H9 (cell line): ENCODE measurements around the gene TLK2. TPM values are rescaled to one million over a fixed set of nuclear protein-coding genes. Genes with fewer than 3 reads are reported as not detected.

Source experiments
- DNase-seq: peaks from one replicate; pipeline ENCODE4 v3.0.0-alpha.2; 2017
- H2AFZ ChIP-seq: one replicate; pipeline ENCODE4 v1.6.1; 2013; ENCODE audit warnings: mild to moderate bottlenecking, low read length, control low read depth, moderate library complexity
- H2AK5ac ChIP-seq: 2 replicates; pipeline ENCODE4 v1.6.1; 2013; ENCODE audit warnings: low read length, control low read depth, mixed read lengths; ENCODE audit not compliant: insufficient read length
- H2BK120ac ChIP-seq: one replicate; pipeline ENCODE4 v1.6.1; 2013; ENCODE audit warnings: low read depth, mild to moderate bottlenecking, low read length, control low read depth, inconsistent platforms; ENCODE audit not compliant: poor library complexity, severe bottlenecking
- H2BK12ac ChIP-seq: 2 replicates; pipeline ENCODE4 v1.6.1; 2013; ENCODE audit warnings: low read length, control low read depth, mixed read lengths, low read depth; ENCODE audit not compliant: insufficient read length
- H2BK15ac ChIP-seq: 2 replicates; pipeline ENCODE4 v1.6.1; 2013; ENCODE audit warnings: low read depth, low read length, control low read depth
- H2BK20ac ChIP-seq: one replicate; pipeline ENCODE4 v1.6.1; 2013; ENCODE audit warnings: low read depth, mild to moderate bottlenecking, low read length, control low read depth, inconsistent platforms; ENCODE audit not compliant: poor library complexity, severe bottlenecking
- H2BK5ac ChIP-seq: 2 replicates; pipeline ENCODE4 v1.6.1; 2013; ENCODE audit warnings: low read length, control low read depth, mixed read lengths; ENCODE audit not compliant: insufficient read length
- H3K14ac ChIP-seq: 2 replicates; pipeline ENCODE4 v1.6.1; 2013; ENCODE audit warnings: low read length, control low read depth; ENCODE audit not compliant: insufficient read depth
- H3K18ac ChIP-seq: 2 replicates; pipeline ENCODE4 v1.6.1; 2013; ENCODE audit warnings: low read depth, mild to moderate bottlenecking, mixed read lengths, low read length, control low read depth; ENCODE audit not compliant: insufficient read length
- H3K23ac ChIP-seq: 2 replicates; pipeline ENCODE4 v1.6.1; 2013; ENCODE audit warnings: low read length, control low read depth, mixed read lengths, low read depth; ENCODE audit not compliant: insufficient read length
- H3K23me2 ChIP-seq: 2 replicates; pipeline ENCODE4 v1.6.1; 2013; ENCODE audit warnings: low read depth, mild to moderate bottlenecking, mixed read lengths, low read length, control low read depth; ENCODE audit not compliant: insufficient read length, poor library complexity, severe bottlenecking
- H3K27ac ChIP-seq: 2 replicates; pipeline ENCODE4 v1.5.1; 2013; ENCODE audit warnings: low read length, control low read depth, mixed read lengths, low read depth; ENCODE audit not compliant: insufficient read length
- H3K27me3 ChIP-seq: 2 replicates; pipeline ENCODE4 v1.6.1; 2013; ENCODE audit warnings: low read length, control low read depth, inconsistent platforms; ENCODE audit not compliant: insufficient read depth
- H3K4ac ChIP-seq: 2 replicates; pipeline ENCODE4 v1.6.1; 2013; ENCODE audit warnings: low read depth, mild to moderate bottlenecking, control low read depth, inconsistent platforms, low read length, moderate library complexity
- H3K4me1 ChIP-seq: 2 replicates; pipeline ENCODE4 v1.6.1; 2013; ENCODE audit warnings: low read length, control low read depth, inconsistent platforms; ENCODE audit not compliant: insufficient read depth
- H3K4me2 ChIP-seq: 2 replicates; pipeline ENCODE4 v1.6.1; 2013; ENCODE audit warnings: low read length, control low read depth, mixed read lengths; ENCODE audit not compliant: insufficient read length, insufficient read depth
- H3K56ac ChIP-seq: 2 replicates; pipeline ENCODE4 v1.6.1; 2013; ENCODE audit warnings: low read depth, mild to moderate bottlenecking, mixed read lengths, low read length, control low read depth; ENCODE audit not compliant: insufficient read length
- H3K79me1 ChIP-seq: 2 replicates; pipeline ENCODE4 v1.6.1; 2013; ENCODE audit warnings: low read depth, mild to moderate bottlenecking, moderate library complexity, low read length, control low read depth, inconsistent platforms; ENCODE audit not compliant: insufficient read depth, poor library complexity, severe bottlenecking
- H3K79me2 ChIP-seq: 2 replicates; pipeline ENCODE4 v1.6.1; 2013; ENCODE audit warnings: low read length, control low read depth, inconsistent platforms; ENCODE audit not compliant: insufficient read depth
- H3K9ac ChIP-seq: 2 replicates; pipeline ENCODE4 v1.6.1; 2013; ENCODE audit warnings: low read length, control low read depth, mixed read lengths; ENCODE audit not compliant: insufficient read length; ENCODE audit errors: extremely low read depth
- H3K9me3 ChIP-seq: one replicate; pipeline ENCODE4 v1.6.1; 2013; ENCODE audit warnings: low read depth, low read length, inconsistent platforms; ENCODE audit not compliant: control insufficient read depth
- H3T11ph ChIP-seq: one replicate; pipeline ENCODE4 v1.6.1; 2013; ENCODE audit warnings: mild to moderate bottlenecking, low read length, control low read depth, inconsistent platforms
- H4K20me1 ChIP-seq: one replicate; pipeline ENCODE4 v1.6.1; 2013; ENCODE audit not compliant: control insufficient read depth, insufficient read length, insufficient read depth
- H4K5ac ChIP-seq: 2 replicates; pipeline ENCODE4 v1.6.1; 2013; ENCODE audit warnings: low read depth, mild to moderate bottlenecking, mixed read lengths, low read length, control low read depth; ENCODE audit not compliant: insufficient read length
- H4K8ac ChIP-seq: replicated peaks from 2 replicates; pipeline ENCODE4 v1.6.1; 2013; ENCODE audit warnings: low read length, control low read depth, mixed read lengths, low read depth; ENCODE audit not compliant: insufficient read length
- H4K91ac ChIP-seq: 2 replicates; pipeline ENCODE4 v1.6.1; 2013; ENCODE audit warnings: low read depth, mild to moderate bottlenecking, moderate library complexity, mixed read lengths, low read length, control low read depth; ENCODE audit not compliant: insufficient read length
- H3K27ac Mint-ChIP-seq, 3 experiments: 2 replicates in 2 of 3; 3 replicates in 1 of 3; pipeline ENCODE4 v1.8.0; 2020 to 2021; ENCODE audit warnings: mixed read lengths in 3 of 3, mild to moderate bottlenecking in 1 of 3, moderate library complexity in 1 of 3
- H3K27me3 Mint-ChIP-seq: 2 replicates; pipeline ENCODE4 v1.8.0; 2021; ENCODE audit warnings: low read depth, mild to moderate bottlenecking, moderate library complexity, mixed read lengths
- H3K36me3 Mint-ChIP-seq, 3 experiments: 2 replicates in 2 of 3; 3 replicates in 1 of 3; pipeline ENCODE4 v1.8.0; 2020 to 2021; ENCODE audit warnings: low read depth in 3 of 3, mixed read lengths in 3 of 3; ENCODE audit not compliant: insufficient read depth in 1 of 3
- H3K4me1 Mint-ChIP-seq, 2 experiments: 2 replicates each; pipeline ENCODE4 v1.8.0; 2020; ENCODE audit warnings: mixed read lengths in 2 of 2
- H3K4me3 Mint-ChIP-seq, 2 experiments: 2 replicates in 1 of 2; 3 replicates in 1 of 2; pipeline ENCODE4 v1.8.0; 2020 to 2021; ENCODE audit warnings: mild to moderate bottlenecking in 2 of 2, mixed read lengths in 2 of 2, moderate library complexity in 1 of 2
- H3K9me3 Mint-ChIP-seq, 2 experiments: 2 replicates in 1 of 2; 3 replicates in 1 of 2; pipeline ENCODE4 v1.8.0; 2020; ENCODE audit warnings: mild to moderate bottlenecking in 2 of 2, mixed read lengths in 2 of 2, moderate library complexity in 1 of 2
- WGBS: extraction: QIAGEN DNeasy Blood & Tissue Kit; methylation state at CpG from one replicate; pipeline ENCODE4 v1.1.7; 2013; ENCODE audit warnings: missing lambda C conversion rate, low lambda C conversion rate, mixed read lengths; ENCODE audit not compliant: insufficient read length; ENCODE audit errors: extremely low coverage; 5-methylcytosine and 5-hydroxymethylcytosine counted together
- total RNA-seq: library from RNA; stranded (reverse); gene quantifications from 2 replicates; pipeline ENCODE4 v1.2.1, GENCODE V29; 2021
- TF ChIP-seq, protein P1 (sequence below): fragments of 200-600 bp; sonication (generic); conservative IDR thresholded peaks from 3 replicates; pipeline ENCODE4 v1.8.0; 2021; ENCODE audit warnings: antibody characterized with exemption, mild to moderate bottlenecking

The TLK2 gene
- total RNA-seq, 1 experiment from 2014 or later: 63.7 TPM

DNA sequence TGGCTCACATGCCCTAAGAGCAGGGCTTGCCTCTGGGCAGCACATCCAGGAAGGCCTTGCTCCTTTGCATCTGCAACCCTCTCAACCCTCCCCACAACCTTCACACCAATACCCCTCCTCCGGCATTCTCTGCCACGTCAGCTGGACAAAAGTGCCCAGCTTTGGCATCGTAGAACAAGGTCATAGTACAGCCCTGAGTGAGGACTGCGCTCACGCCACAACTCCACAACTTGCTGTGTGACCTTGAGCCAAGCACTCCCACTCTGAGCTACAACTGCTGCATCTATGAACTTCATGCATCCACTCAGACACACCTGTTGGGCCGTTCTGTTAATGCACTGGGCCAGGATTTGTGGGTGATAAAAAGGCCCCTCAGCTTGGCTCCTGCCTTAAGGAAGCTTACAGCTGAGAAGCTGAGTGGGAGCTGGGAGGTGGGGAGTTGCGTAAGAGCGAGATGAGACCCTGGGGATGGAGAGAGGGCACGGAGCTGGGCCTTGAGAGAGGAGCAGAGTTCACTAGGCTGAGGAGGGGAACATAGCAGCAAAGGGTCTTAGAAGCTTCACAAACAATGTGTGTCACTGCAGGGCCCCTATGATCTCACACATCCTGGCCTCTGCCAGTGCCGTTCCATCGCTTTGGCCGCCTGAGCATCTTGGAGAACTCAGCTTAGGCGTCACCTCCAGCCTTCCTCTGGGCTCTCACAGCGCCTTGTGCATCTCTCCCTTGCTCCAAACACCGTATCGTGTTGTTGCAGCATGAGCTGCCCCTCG lies 140.2 kb downstream of the TLK2 start:
- no peak overlapping the region for H2BK15ac ChIP-seq
- H3K27me3 ChIP-seq: no peaks in the 10 kb centered on the region
- H2BK5ac ChIP-seq: no peak overlapping the region
- no peak overlapping the region for H3T11ph ChIP-seq
- Mint-ChIP-seq H3K9me3 (no peaks in the 10 kb centered on the region), H3K27me3 (no peaks in the 10 kb centered on the region), H3K4me1 (peaks cover 26% of the 10 kb centered on the region in 2 experiments), H3K27ac (peak overlapping the region; percentile 31 to 92 (median 83); a peak in 5 of 7 replicates), H3K4me3 (no peak overlapping the region; a peak in 1 of 5 replicates), H3K36me3 (peaks cover 4 to 22% (median 10%) of the 10 kb centered on the region in 3 experiments; a peak in 5 of 7 replicates)
- no peak overlapping the region for H2BK20ac ChIP-seq
- H2AK5ac ChIP-seq: no peak overlapping the region
- no peak overlapping the region for H3K27ac ChIP-seq
- no peak overlapping the region for H3K9ac ChIP-seq
- no peaks in the 10 kb centered on the region for H3K79me1 ChIP-seq
- no peak overlapping the region for H3K23ac ChIP-seq
- H3K9me3 ChIP-seq: no peaks in the 10 kb centered on the region
- H4K20me1 ChIP-seq: no peaks in the 10 kb centered on the region
- no peak overlapping the region for H4K8ac ChIP-seq
- no peaks in the 10 kb centered on the region for H3K23me2 ChIP-seq
- no peak overlapping the region for H3K4me2 ChIP-seq
- TF ChIP-seq, protein P1, sequence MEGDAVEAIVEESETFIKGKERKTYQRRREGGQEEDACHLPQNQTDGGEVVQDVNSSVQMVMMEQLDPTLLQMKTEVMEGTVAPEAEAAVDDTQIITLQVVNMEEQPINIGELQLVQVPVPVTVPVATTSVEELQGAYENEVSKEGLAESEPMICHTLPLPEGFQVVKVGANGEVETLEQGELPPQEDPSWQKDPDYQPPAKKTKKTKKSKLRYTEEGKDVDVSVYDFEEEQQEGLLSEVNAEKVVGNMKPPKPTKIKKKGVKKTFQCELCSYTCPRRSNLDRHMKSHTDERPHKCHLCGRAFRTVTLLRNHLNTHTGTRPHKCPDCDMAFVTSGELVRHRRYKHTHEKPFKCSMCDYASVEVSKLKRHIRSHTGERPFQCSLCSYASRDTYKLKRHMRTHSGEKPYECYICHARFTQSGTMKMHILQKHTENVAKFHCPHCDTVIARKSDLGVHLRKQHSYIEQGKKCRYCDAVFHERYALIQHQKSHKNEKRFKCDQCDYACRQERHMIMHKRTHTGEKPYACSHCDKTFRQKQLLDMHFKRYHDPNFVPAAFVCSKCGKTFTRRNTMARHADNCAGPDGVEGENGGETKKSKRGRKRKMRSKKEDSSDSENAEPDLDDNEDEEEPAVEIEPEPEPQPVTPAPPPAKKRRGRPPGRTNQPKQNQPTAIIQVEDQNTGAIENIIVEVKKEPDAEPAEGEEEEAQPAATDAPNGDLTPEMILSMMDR: no peak
- H2AFZ ChIP-seq: no peak overlapping the region
- no peak overlapping the region for H3K4ac ChIP-seq
- H3K79me2 ChIP-seq: no peaks in the 10 kb centered on the region
- H3K4me1 ChIP-seq: no peaks in the 10 kb centered on the region
- whole genome bisulfite sequencing: no CpG with 5 or more reads among the region's 17 CpGs
- no peak overlapping the region for H4K91ac ChIP-seq
- no peak overlapping the region for H4K5ac ChIP-seq
- no peak overlapping the region for H2BK12ac ChIP-seq
- H2BK120ac ChIP-seq: no peak overlapping the region
- H3K14ac ChIP-seq: no peak overlapping the region
- no peak for DNase-seq
- H3K56ac ChIP-seq: no peak overlapping the region
- H3K18ac ChIP-seq: no peak overlapping the region
